22Rv1 (cell line): ENCODE data around the gene MALRD1.

Experiments used
- H3K27ac ChIP-seq: fragments of 450-650 bp; 2 replicates; pipeline ENCODE4 v1.5.1; 2017
- CTCF ChIP-seq: fragments of 450-650 bp; IDR thresholded peaks from 2 replicates; pipeline ENCODE4 v1.5.1; 2017; ENCODE audit warnings: mild to moderate bottlenecking
- ZFX ChIP-seq: fragments of 450-650 bp; IDR thresholded peaks from 2 replicates; pipeline ENCODE4 v1.6.1; 2017; ENCODE audit warnings: antibody characterized with exemption, borderline replicate concordance

MALRD1 gene

GRCh38 chr10:19426034-19426433 is 377.4 kb downstream of the MALRD1 start:
- H3K27ac ChIP-seq = no peak overlapping the region
- TF ChIP-seq ZFX = no peak
- TF ChIP-seq CTCF = no peak

- TF ChIP-seq ZFX (no peak), CTCF (no peak)
- no peak overlapping the region for H3K27ac ChIP-seq
Measured at GRCh38 chr10:19431622-19432351, 383.2 kb downstream of the MALRD1 start.

- H3K27ac ChIP-seq = no peak overlapping the region
- TF ChIP-seq CTCF (no peak), ZFX (no peak)
Measured at GRCh38 chr10:19449860-19450259, 401.3 kb downstream of the MALRD1 start.

- TF ChIP-seq CTCF (no peak), ZFX (no peak)
- H3K27ac ChIP-seq = no peak overlapping the region
Measured at GRCh38 chr10:19451356-19451755, 402.8 kb downstream of the MALRD1 start.

- H3K27ac ChIP-seq = no peak overlapping the region
- TF ChIP-seq ZFX (no peak), CTCF (no peak)
Measured at GRCh38 chr10:19451937-19452336, 403.3 kb downstream of the MALRD1 start.

- TF ChIP-seq ZFX = no peak
- TF ChIP-seq CTCF = no peak
Measured at GRCh38 chr10:19453967-19454366, 405.4 kb downstream of the MALRD1 start.

GRCh38 chr10:19461588-19461987 is 413.0 kb downstream of the MALRD1 start:
- H3K27ac ChIP-seq = no peak overlapping the region
- TF ChIP-seq CTCF (no peak), ZFX (no peak)

More at GRCh38 chr10:19453967-19454366, 405.4 kb downstream of the MALRD1 start:
- no peak overlapping the region for H3K27ac ChIP-seq
